HG02571 (cell line): ENCODE measurements around the gene ZNF722.
"Not testable (repeated sequence)": the region's sequence is repeated elsewhere in the genome, so short reads cannot be mapped to it uniquely, and the experiment has no call there.

Source experiments
- ATAC-seq: cut with Tn5 transposase; IDR thresholded peaks from one replicate; pipeline ENCODE4 v1.9.1; 2021; ENCODE audit warnings: mild to moderate bottlenecking, moderate library complexity; ENCODE audit not compliant: unreplicated experiment

ZNF722 gene

DNA sequence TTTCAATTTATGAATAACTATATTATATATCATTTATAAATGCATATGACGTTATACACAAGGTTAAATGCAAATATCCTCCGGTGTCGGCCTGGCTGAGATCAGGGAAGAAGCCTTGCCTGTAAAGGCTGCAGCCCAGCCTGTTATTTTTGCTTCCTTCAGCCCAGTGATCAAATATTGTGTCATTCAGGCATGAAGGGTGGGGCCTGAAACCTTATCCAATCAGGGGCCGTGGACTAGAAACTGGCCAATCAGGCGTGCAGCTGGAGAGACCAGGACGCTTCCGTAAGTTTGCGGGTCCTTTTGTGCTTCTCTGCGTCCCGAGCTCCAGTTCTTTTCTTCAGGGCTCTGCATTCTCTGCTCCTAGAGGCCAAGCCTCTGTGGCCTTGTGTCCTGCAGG, at the start of gene ZNF722:
ZNF722 (plus strand) TSS at position 301 of the 400 bp plus-strand sequence. CDS start 113 bp downstream, outside the sequence.
- ATAC-seq, result no peak

DNA sequence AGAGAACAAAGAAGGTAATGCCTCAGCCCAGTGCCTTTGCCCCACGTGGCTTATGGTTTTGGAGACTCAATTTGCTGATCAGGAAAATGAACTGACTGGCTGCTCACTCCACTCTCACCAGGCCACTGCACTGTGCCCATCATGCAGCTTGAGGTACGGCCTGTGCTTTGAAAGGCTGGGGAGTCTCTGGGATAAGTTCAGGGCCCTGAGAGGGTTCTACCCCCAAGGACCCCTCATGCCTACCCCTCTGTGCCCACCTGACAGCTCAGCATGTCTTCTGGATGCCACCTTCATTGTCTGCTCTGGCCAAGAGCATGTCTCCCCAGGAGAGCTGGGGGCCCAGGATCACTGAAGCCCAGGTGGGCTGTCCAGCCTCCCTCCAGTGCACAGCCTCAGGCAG, 45.5 kb upstream of the ZNF722 start:
- ATAC-seq, result no peak

DNA sequence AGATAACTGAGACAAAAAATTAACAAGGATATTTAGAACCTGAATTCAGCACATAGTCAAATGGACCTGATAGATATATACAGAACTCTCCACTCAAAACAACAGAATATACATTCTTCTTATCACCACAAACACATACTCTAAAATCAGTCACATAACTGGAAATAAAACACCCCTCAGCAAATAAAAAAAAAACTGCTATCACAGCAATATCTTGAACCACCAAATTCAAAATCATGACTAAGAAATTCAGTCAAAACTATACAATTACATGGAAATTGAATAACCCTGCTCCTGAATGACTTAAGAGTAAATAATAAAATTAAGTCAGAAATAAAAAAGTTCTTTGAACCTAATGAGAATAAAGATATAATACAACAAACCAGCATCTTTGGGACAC, 30.0 kb upstream of the ZNF722 start:
- no peak for ATAC-seq

DNA sequence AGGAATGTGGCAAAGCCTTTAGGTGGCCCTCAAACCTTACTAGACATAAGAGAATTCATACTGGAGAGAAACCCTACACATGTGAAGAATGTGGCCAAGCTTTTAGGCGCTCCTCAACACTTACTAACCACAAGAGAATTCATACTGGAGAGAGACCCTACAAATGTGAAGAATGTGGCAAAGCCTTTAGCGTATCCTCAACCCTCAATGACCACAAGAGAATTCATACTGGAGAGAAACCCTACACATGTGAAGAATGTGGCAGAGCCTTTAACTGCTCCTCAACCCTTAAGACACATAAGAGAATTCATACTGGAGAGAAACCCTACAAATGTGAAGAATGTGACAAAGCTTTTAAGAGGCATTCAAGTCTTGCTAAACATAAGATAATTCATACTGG, 16.8 kb downstream of the ZNF722 start:
- ATAC-seq, result not testable (repeated sequence)

DNA sequence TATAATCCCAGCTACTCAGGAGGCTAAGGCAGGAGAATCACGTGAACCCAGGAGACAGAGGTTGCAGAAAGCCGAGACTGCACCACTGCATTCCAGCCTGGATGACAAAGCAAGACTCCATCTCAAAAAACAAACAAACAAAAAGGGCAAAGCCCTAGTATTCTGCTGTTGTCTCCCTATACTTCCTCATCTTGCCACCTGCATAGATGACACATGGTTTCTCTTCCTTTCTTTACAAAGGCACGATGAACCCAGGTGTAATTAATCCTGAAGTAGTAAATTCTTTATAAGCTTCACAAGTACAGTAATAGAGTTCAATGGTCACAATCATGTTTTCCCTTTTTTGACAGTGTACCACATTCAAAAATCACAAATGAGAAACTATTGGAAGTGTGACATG, 36.7 kb downstream of the ZNF722 start:
- no peak for ATAC-seq

DNA sequence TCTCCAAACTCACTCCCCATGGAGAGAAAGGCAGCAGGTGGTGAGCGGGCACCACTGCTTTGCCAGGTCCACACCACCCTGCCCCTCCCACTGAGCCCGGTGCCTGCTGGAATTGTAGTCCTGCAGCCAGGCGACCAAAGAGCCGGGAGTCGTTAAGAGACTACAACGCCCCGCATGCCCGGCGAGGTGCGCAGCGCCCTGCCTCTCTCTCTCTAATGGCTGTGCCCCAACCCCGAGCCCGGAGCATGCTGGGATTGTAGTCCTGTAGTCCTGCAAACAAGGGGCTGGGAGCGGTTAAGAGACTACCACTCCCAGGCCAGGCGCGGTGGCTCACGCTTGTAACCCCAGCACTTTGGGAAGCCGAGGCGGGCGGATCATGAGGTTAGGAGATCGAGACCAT, 38.4 kb downstream of the ZNF722 start:
- ATAC-seq, result no peak

DNA sequence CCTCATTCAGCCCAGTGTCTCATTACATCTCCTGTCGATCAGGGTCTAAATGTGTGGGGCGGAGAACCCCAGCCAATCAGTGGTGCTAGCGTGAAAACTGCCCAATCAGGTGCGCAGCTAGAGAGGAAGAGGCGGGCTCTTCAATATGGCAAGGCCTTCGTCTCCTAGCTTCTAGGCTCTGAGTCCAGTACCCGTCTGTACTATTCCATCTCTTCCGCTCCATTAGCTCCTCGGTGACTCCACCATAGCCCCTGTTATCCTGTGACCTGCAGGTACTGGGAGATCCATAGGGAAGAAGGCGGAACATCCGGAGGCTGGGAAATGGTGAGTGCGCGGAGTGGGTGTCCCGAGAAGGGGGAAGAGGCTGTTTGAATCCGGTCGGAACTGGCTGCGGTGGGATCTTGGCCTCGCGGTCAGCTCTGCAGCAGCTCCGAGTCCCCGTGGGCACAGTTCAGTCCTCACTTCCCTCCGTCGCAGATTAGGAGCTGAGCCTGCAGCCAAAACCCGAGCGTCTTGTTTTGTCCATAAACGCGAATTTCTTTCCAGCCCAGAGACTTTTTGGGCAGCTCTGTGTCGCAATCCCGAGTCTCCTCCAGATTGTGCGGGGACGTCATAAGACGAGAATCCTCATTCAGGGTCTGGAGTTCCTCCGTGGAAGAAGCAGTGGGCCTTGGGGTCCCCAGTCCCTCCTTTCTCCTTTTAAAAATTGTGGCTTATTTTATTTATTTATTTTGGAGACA, 46.8 kb downstream of the ZNF722 start, which contains the start of gene ZNF727:
ZNF727 (plus strand) TSS at position 134 of the 740 bp plus-strand sequence; CDS start at position 322, 188 bp downstream.
- ATAC-seq, result no peak

DNA sequence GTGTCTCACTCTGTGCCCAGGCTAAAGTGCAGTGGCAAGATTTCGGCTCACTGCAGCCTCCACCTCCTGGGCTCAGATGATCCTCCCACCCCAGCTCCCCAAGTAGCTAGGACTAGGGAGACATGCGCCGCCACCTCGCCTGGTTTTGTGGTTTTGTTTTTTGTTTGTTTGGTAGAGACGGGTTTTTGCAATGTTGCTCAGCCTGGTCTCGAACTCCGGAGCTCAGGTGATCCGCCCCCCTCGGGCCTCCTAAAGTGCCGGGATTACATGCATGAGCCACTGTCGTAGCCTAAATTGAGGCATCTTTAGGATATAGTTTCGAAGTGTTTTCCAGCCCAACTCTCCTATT, 47.4 kb downstream of the ZNF722 start:
- no peak for ATAC-seq
